AG10803 (cell line): ENCODE data around the gene CHCHD1.

Experiments used
- DNase-seq: peaks from one replicate; pipeline ENCODE4 v3.0.0; 2010; ENCODE audit warnings: low read depth
- H3K4me3 ChIP-seq: 2 replicates; pipeline ENCODE4 v1.5.1; 2011; ENCODE audit warnings: mild to moderate bottlenecking, low read length, control low read depth
- CTCF ChIP-seq: conservative IDR thresholded peaks from 2 replicates; pipeline ENCODE4 v1.5.1; 2011; ENCODE audit warnings: mild to moderate bottlenecking, low read length, control low read depth, inconsistent platforms

The CHCHD1 gene

DNA sequence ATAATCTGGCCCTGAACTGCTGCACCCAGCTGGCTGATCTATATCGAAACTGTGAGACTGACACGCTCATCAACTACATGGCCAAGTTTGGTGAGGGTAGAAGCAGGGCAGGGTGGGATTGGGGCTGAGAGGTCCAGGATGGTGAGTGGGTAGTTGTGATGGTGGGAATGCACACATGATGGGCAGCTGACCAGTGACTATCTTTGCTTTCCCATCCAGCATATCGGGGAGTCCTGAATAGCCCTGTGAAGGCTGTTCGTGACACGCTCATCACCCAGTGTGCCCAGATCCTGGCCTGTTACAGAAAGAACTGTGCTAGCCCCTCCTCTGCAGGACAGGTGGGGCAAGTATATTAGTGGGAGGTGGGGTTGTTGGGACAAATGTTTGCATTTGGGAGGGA lies 12.5 kb upstream of the CHCHD1 start:
- DNase-seq: no peak
- H3K4me3 ChIP-seq: no peak overlapping the region
- TF ChIP-seq CTCF: no peak

- peak overlapping the region; percentile 88 for H3K4me3 ChIP-seq
- 0 out of 2 replicates have a peak, but pooled peaks have one; percentile 11 for TF ChIP-seq CTCF
- peak; percentile 31 for DNase-seq
Measured at GRCh38 chr10:73771722-73772280, 10.0 kb upstream of the CHCHD1 start.

- TF ChIP-seq CTCF: no peak
- DNase-seq: peak; percentile 84
- peak overlapping the region; percentile 88 for H3K4me3 ChIP-seq
Measured at GRCh38 chr10:73772281-73773151, 9.3 kb upstream of the CHCHD1 start.

- H3K4me3 ChIP-seq: peak overlapping the region; percentile 88
- DNase-seq: no peak
- TF ChIP-seq CTCF: no peak
Measured at GRCh38 chr10:73773152-73773879, 8.5 kb upstream of the CHCHD1 start.

DNA sequence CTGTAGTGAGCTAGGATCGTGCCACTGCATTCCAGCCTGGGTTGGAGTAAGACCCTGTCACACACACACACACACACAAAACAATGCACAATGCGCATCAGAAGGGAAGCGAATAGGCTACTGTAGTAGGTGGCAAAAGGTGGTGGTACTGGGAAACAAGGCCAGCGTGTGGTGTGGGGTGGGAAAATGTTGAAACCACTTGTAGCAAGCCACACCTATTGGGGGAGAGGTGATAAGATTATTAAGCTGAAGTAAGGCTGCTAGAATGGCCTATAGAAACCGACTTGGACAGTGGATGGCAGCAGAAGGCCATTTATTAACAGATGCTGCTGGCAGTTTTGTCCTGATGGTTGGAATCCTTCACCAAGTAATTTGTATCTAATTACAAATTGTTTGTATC lies 7.2 kb upstream of the CHCHD1 start:
- H3K4me3 ChIP-seq: peak overlapping the region; percentile 88
- DNase-seq: peak; percentile 32

DNA sequence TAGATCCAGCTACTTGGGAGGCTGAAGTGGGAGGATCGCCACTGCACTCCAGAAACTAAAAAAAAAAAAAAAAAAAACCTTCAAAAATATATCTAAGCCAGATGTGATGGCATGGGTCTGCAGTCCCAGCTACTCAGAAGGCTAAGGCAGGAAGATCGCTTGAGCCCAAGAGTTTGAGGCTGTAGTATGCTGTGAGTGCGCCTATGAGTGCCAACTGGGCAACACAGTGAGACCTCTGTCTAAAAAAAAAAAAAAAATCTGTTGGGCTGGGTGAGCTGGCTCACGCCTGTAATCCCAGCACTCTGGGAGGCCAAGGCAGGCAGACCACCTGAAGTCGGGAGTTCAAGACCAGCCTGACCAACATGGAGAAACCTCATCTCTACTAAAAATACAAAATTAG lies 2.8 kb upstream of the CHCHD1 start:
- DNase-seq: no peak
- H3K4me3 ChIP-seq: no peak overlapping the region
- TF ChIP-seq CTCF: no peak

More for the DNA sequence above, 7.2 kb upstream of the CHCHD1 start:
- peak; percentile 33 for TF ChIP-seq CTCF
